Activated T-cell treated with anti-CD3 and anti-CD28 coated beads, Interleukin-2, amount 50 U/mL, for 1 hour (primary cell): Measurements from ENCODE around the gene DHRS11.
A peak's percentile ranks its signal among the peaks of the same experiment; 100 is the strongest.
"Not testable (repeated sequence)": the region's sequence is repeated elsewhere in the genome, so short reads cannot be mapped to it uniquely, and the experiment has no call there.

Source experiments
- DNase-seq: peaks from one replicate; pipeline ENCODE4 v3.0.0-alpha.2; 2020

The DHRS11 gene

GRCh38 chr17:36594626-36595401 is 3.1 kb downstream of the DHRS11 start:
- DNase-seq = no peak

- no peak for DNase-seq
Measured at GRCh38 chr17:36597226-36597625, 5.5 kb downstream of the DHRS11 start.

- no peak for DNase-seq
Measured at GRCh38 chr17:36597866-36598777, 6.4 kb downstream of the DHRS11 start.

GRCh38 chr17:36598951-36599401 is 7.3 kb downstream of the DHRS11 start:
- DNase-seq = no peak

GRCh38 chr17:36599546-36600250 is 8.0 kb downstream of the DHRS11 start:
- no peak for DNase-seq

- no peak for DNase-seq
Measured at GRCh38 chr17:36600465-36600864, 8.8 kb downstream of the DHRS11 start.

- DNase-seq = no peak
Measured at GRCh38 chr17:36600936-36601302, 9.2 kb downstream of the DHRS11 start.

GRCh38 chr17:36601303-36602029 is 9.8 kb downstream of the DHRS11 start, which contains the start of gene MRM1:
Gene MRM1, plus strand, starts transcription at chr17:36601583. Its CDS starts 228 bp downstream, at chr17:36601811.
- DNase-seq = peak; percentile 91

GRCh38 chr17:36602030-36602748 is 10.5 kb downstream of the DHRS11 start:
- peak; percentile 34 for DNase-seq

GRCh38 chr17:36602924-36603384 is 11.3 kb downstream of the DHRS11 start:
- DNase-seq = peak; percentile 65

- not testable (repeated sequence) for DNase-seq
Measured at GRCh38 chr17:36605028-36605427, 13.3 kb downstream of the DHRS11 start.

GRCh38 chr17:36608280-36608679 is 16.6 kb downstream of the DHRS11 start:
- no peak for DNase-seq

- no peak for DNase-seq
Measured at GRCh38 chr17:36608794-36609497, 17.3 kb downstream of the DHRS11 start.

- no peak for DNase-seq
Measured at GRCh38 chr17:36609498-36609862, 17.8 kb downstream of the DHRS11 start.

- DNase-seq = no peak
Measured at GRCh38 chr17:36610474-36610873, 18.8 kb downstream of the DHRS11 start.

GRCh38 chr17:36611345-36612072 is 19.8 kb downstream of the DHRS11 start:
- no peak for DNase-seq

- no peak for DNase-seq
Measured at GRCh38 chr17:36612323-36612722, 20.6 kb downstream of the DHRS11 start.

GRCh38 chr17:36613155-36613554 is 21.5 kb downstream of the DHRS11 start:
- DNase-seq = no peak

- no peak for DNase-seq
Measured at GRCh38 chr17:36614081-36614480, 22.4 kb downstream of the DHRS11 start.

GRCh38 chr17:36614933-36615332 is 23.3 kb downstream of the DHRS11 start:
- DNase-seq = no peak
